Mucosa of descending colon (tissue), 3 donors: Measurements from ENCODE around the gene ZNF335. TPM values are rescaled to one million over a fixed set of nuclear protein-coding genes. Genes with fewer than 3 reads are reported as not detected.
"Not testable (repeated sequence)": the region's sequence is repeated elsewhere in the genome, so short reads cannot be mapped to it uniquely, and the experiment has no call there.

Experiments
- ATAC-seq: fragments of 200-7000 bp; cut with Tn5 transposase; one replicate; pipeline ENCODE4 v1.9.1; 2020; ENCODE audit warnings: mild to moderate bottlenecking, moderate library complexity
- DNase-seq, 3 donors: peaks; one replicate each; pipeline ENCODE4 v3.0.0-alpha.2; 2020
- H3K36me3 ChIP-seq: fragments of 200-600 bp; one replicate; pipeline ENCODE4 v1.8.0; 2021; ENCODE audit warnings: low read depth, mild to moderate bottlenecking
- H3K4me1 ChIP-seq: fragments of 200-600 bp; one replicate; pipeline ENCODE4 v1.8.0; 2021; ENCODE audit warnings: low read depth, mild to moderate bottlenecking
- H3K4me3 ChIP-seq: fragments of 200-600 bp; one replicate; pipeline ENCODE4 v1.8.0; 2021; ENCODE audit warnings: mild to moderate bottlenecking
- H3K9me3 ChIP-seq: fragments of 200-600 bp; one replicate; pipeline ENCODE4 v1.8.0; 2021; ENCODE audit warnings: mild to moderate bottlenecking
- CTCF ChIP-seq: fragments of 200-600 bp; IDR thresholded peaks from one replicate; pipeline ENCODE4 v1.8.0; 2022; ENCODE audit warnings: antibody characterized with exemption, mild to moderate bottlenecking
- intact Hi-C, 2 donors: fragments of 100-400 bp; cut with DNase I in 1 of 2; cut with micrococcal nuclease in 1 of 2; formaldehyde crosslinking; loops; one replicate each; pipeline versions ENCODE4 v1.11.0 to v1.11.1; 2022; cut with DNase I, micrococcal nuclease
- total RNA-seq, 3 donors: library from RNA; stranded (reverse); fragmentation: NEBNext Ultra II Directional in 2 of 3; extraction: Animal tissue kit (Norgen Biotek cat#: 25700) in 2 of 3; gene quantifications; one replicate each; pipeline versions ENCODE4 v1.2.1 to v1.2.4, GENCODE V29; 2021 to 2023
- donor health status: DM: no; HTN: no; CAD: no; lungs with moderate emphysema.
- donor health status: DM: no; HTN: no; CAD: no.
- donor health status: DM: no; HTN: yes; CAD: no.

The ZNF335 gene
- total RNA-seq, 3 donors from 2014 or later = 19.1 to 22.7 (median 20.1) TPM

GRCh38 chr20:45907219-45907948 is 64.6 kb downstream of the ZNF335 start:
- intact Hi-C loops = no loop called here
- H3K4me1 ChIP-seq = peaks cover 11% of the 10 kb centered on the region
- H3K4me3 ChIP-seq = no peak overlapping the region
- ATAC-seq (no peak), DNase-seq (no peak)
- TF ChIP-seq CTCF = no peak
- no peaks in the 10 kb centered on the region for H3K36me3 ChIP-seq
- no peaks in the 10 kb centered on the region for H3K9me3 ChIP-seq

GRCh38 chr20:45905505-45906079 is 66.4 kb downstream of the ZNF335 start:
- intact Hi-C loops = no loop called here
- TF ChIP-seq CTCF = no peak
- H3K36me3 ChIP-seq = no peaks in the 10 kb centered on the region
- H3K4me3 ChIP-seq = no peak overlapping the region
- no peak for ATAC-seq
- no peaks in the 10 kb centered on the region for H3K9me3 ChIP-seq
- H3K4me1 ChIP-seq = peaks cover 2% of the 10 kb centered on the region
- DNase-seq = no peak

- H3K4me3 ChIP-seq = no peak overlapping the region
- intact Hi-C loops = no loop called here
- TF ChIP-seq CTCF = no peak
- peaks cover 5% of the 10 kb centered on the region for H3K4me1 ChIP-seq
- no peak for DNase-seq
- no peaks in the 10 kb centered on the region for H3K36me3 ChIP-seq
- no peaks in the 10 kb centered on the region for H3K9me3 ChIP-seq
- no peak for ATAC-seq
These were observed 67.2 kb downstream of the ZNF335 start for GRCh38 chr20:45904583-45905504.

GRCh38 chr20:45902199-45902701 is 69.8 kb downstream of the ZNF335 start:
- DNase-seq (no peak), ATAC-seq (no peak)
- Histone ChIP-seq H3K36me3 (no peaks in the 10 kb centered on the region), H3K9me3 (no peaks in the 10 kb centered on the region), H3K4me3 (no peak overlapping the region), H3K4me1 (peaks cover 3% of the 10 kb centered on the region)
- intact Hi-C loops = no loop called here
- no peak for TF ChIP-seq CTCF

GRCh38 chr20:45901332-45901731 is 70.7 kb downstream of the ZNF335 start:
- intact Hi-C loops, ATAC-seq, H3K36me3 ChIP-seq: not testable (repeated sequence)

More at GRCh38 chr20:45901332-45901731, 70.7 kb downstream of the ZNF335 start:
- not testable (repeated sequence) for H3K4me1 ChIP-seq, H3K4me3 ChIP-seq, H3K9me3 ChIP-seq, DNase-seq
